ENCODE measurements around the gene BRD3.
"Not testable (repeated sequence)": the region's sequence is repeated elsewhere in the genome, so short reads cannot be mapped to it uniquely, and the experiment has no call there.

Gene BRD3

GRCh38 chr9:133991214-133991921 is 76.5 kb downstream of the BRD3 start:
- no peak for DNase-seq

DNA sequence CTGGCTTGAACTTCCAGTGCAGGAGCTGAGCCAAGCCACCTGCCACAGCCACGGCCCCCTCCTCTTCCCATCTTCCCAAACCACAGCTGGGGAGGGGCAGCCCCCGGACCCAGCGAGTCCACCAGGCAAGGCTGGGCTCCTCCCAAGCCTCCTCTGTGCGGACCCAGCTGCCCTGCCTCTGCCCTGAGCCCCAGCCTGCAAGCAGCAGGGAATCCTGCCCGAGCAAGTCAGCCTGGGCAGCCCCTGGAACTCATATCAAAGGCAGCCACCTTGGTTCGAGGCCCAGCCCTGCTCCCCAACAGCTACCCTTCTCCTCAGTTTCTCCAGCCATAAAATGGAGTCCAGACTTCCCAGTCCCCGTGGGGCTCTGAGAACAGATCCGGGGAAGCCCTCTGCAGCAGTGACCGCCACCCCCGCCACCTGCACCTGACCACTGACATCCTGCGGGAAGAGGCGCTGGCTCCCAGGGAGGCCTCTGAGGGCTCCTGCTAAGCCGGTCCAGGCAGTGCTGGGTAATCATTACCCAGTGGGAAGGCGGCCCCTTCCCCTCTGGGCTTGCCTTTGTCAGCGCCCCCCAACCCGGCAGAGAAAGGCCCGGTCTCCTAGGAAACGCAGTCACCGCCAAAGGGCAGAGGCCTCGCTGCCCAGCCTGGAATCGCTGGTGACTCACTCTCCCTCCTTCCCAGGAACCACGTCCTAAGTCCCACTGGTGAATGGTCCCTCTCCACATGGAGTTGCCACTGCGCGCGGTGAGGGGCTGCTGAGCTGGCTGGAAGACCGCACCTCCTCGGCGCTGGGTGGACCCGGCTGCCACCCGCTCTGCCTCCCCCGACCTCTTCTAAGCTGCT is 77.2 kb downstream of the BRD3 start:
- DNase-seq: peak; percentile 76

- DNase-seq: no peak
Measured at GRCh38 chr9:133989625-133990365, 78.0 kb downstream of the BRD3 start.

DNA sequence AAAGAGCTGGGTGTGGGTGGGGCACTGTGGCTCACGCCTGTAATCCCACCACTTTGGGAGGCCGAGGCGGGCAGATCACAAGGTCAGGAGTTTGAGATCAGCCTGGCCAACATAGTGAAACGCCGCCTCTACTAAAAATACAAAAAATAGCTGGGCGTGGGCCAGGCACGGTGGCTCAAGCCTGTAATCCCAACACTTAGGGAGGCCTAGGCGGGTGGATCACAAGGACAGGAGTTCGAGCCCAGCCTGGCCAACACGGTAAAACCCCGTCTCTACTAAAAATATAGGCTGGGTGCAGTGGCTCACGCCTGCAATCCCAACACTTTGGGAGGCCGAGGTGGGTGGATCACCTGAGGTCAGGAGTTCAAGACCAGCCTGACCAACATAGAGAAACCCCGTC is 79.1 kb downstream of the BRD3 start:
- DNase-seq: not testable (repeated sequence)

DNA sequence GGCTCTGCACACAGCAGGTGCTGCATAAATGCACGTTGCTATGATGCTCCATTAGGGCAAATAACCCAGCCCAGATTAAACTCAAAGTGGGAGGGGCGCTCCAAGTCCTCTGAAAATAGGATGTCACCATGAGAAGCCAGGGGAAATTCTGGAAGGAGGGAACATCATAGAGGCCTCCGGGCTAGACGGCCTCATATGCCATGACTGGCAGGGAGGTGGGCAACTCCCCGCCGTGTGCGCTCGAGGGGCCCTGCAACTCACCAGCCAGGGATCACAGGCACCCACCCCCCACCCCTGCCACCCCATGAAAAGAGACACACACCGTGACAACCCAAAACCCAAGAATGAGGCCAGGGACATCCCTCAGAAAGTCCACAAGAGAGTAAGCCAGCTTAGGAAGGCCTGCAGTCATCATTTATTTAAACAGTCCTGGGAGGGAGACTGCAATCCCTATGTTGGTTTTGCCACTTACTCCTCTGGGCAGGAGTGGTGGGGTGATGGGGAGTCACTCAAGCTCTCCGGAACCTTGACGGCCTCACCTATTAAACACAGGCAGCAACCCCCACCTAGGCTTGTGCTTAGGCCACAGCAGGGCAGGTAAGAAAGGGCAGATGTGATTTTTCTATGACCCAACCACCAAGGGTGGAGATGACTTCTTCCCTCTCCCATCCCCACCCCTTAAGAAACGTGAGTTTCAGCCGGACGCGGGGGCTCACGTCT is 79.7 kb downstream of the BRD3 start:
- no peak for DNase-seq

GRCh38 chr9:133987446-133987788 is 80.4 kb downstream of the BRD3 start:
- DNase-seq: no peak

GRCh38 chr9:133986774-133987445 is 80.9 kb downstream of the BRD3 start:
- no peak for DNase-seq

DNA sequence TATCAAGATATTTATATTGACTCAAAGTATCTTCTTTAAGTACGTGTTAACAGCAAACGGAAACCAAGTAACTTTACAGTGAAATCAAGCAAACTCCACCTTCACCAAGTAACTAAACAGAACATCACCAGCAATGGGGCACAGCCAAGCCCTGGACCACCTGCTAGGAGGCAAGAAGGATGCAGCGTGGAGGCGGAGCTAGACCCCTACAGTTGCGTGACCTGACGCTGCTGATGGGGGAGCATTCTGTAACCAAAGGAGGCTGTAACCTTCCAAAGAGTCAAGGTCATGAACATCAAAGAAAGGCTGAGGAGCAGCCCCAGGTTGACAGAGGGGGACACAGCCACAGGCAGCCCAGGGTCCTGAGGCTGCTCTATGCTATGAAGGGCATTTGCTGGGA is 81.8 kb downstream of the BRD3 start:
- DNase-seq: no peak

DNA sequence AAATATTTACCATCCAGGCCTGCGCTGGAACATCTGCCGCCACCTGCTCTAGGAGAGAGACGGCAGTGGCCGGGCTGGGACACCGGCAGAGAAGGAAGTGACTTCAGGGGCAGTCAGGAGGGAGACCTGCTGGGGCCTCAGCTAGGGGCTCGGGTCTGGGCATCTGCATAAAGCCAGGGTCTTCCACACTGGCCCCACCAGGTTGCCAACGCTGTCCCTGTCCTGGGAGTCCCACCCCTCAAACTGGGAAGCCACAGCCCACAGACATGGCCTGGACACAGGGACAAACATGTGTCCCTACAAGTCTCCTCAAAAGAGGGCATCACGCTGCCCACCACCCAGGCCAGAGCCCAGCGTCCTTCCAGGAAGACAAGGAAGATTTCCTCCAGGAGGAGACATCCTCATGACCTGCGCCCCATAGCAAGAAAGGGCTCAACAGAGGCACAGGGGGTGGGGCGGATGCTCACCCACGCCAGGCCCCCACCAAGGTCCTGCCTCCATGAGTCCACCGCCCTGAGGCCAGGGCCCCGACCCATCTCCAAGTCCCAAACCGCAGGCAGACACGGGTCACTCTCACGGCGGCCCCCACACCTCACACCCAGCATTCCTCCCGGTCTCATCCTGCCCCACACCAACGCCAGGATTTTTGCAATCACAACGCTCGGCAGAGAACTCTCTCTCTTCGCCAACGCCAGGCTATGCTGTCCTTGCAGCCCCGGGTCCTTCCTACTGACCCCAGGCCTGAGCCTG is 84.7 kb downstream of the BRD3 start:
- no peak for DNase-seq

DNA sequence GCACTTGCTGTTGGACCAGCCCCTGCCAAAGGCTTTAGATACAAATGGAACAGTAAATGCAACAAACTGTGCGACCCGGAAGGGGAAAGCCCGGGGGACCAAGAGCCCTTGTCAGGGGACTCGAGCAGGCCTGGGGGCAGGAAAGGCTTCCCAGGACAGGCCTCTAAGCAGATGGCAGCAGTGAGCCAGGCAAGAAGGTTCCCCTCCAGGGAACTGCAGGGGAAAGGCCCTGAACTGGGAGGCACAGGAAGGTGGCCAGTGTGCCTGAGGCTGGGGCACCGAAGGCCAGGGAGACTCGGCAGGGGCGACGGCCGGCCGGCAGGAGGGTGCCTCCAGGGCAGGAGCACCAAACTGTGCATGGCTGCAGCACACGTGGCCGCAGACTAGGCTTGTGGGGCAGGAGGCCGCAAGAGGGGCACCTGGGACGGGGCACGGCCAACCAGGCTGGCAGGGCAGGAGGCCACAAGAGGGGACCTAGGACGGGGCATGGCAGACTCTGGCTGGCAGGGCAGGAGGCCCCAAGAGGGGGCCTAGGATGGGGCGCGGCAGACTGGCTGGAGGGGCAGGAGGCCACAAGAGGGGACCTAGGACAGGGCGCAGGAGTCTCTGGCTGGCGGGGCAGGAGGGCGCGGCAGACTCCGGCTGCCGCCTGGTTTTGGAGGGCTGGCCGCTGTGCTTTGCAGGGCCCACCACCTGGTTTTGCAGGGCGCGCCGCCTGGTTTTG is 85.7 kb downstream of the BRD3 start:
- no peak for DNase-seq

- no peak for DNase-seq
Measured at GRCh38 chr9:133981589-133981957, 86.3 kb downstream of the BRD3 start.

DNA sequence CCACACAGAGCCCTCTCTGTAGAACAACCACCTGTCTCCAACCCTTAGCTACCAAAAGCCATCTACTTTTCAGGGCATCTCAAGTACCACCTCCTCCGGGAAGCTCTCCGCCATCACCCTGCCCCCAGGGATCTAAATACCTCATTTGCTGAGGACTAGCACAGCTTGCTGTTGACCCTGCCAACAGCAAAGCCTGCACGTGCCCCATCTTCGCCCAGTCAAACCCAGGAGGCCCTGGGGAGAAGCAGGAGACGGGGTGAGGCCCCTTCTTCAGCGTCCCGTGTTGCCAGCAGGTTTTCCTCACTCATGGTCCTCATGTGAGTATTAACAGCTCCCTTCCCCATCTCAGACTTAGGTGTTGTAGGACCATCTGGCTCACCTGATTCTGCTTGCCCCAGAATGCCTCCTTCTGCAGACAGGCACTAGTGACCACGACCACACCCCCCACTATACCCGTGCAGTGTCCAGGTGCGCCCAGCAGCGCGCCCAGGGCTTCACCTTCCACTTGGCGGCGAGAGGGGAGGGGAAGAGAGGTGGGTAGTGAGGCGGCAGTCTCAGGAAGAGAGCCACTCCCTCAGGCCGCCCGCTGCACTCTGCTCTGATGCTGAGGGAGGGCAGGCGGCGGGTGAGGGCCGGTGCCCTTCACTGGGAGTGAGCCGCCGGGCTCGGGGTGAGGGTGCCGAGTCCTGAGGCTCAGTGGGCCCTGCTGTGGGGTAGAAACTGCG is 86.8 kb downstream of the BRD3 start:
- DNase-seq: no peak

Data from HCEC 1CT (cell line).